Astrocyte of the hippocampus (primary cell): Measurements from ENCODE around the gene NINJ2.

Experiments used
- DNase-seq: peaks from one replicate; pipeline ENCODE4 v3.0.0; 2011; ENCODE audit warnings: low read depth, low spot score

The NINJ2 gene

DNA sequence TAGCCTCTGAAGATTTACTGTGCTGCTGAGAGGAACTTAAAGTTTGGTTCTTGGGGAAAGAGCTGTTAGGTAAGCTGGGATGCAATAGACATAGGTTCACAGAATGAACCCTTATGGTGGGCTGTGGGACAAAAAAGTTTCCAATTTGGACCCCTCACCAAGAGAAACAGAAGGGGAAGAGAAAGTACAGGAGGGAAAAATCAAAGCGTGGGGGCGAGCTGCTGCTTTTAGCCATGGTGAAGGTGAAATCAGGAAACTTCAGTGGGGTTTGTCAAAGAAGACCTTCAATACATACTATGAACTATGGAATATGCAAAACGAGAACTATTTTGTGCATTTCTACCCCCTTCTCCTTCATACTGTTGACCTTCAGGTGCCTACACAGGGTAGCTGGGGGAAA is 10.6 kb upstream of the NINJ2 start:
- DNase-seq, result no peak

DNA sequence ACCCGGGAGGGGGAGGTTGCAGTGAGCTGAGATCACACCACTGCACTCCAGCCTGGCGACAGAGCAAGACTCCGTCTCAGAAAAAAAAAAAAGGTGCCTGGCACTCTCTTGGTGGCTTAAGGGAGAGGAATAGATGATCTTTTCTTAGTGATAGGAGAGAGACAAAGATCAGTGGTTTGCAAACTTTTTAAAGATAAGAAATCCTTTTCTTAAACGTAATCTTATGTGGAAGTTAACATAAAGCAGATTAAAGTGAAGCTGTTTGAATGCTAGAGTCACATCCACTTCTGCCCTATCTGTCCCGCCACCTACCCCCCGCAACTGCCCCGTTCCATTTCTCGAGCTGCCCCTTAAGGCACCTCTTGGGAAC is 6.3 kb upstream of the NINJ2 start:
- no peak for DNase-seq

DNA sequence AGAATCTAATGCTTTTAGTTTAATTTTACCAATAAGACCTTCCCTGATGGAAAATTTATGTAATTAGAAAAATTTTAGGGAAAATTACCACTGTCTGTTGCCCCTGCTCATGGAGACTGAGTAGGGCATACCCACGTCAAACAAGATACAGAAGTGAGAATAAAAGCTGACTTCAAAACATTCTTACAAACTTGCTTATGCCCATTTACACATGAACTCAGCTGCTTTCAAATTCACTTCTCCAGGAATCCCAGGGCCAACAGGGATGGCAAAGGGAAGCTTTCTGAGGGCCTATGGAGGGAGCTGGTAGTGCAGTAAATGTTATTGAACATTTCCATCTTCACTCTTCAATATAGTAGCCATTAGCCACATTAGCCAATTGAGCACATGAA is 4.8 kb upstream of the NINJ2 start:
- DNase-seq, result no peak

DNA sequence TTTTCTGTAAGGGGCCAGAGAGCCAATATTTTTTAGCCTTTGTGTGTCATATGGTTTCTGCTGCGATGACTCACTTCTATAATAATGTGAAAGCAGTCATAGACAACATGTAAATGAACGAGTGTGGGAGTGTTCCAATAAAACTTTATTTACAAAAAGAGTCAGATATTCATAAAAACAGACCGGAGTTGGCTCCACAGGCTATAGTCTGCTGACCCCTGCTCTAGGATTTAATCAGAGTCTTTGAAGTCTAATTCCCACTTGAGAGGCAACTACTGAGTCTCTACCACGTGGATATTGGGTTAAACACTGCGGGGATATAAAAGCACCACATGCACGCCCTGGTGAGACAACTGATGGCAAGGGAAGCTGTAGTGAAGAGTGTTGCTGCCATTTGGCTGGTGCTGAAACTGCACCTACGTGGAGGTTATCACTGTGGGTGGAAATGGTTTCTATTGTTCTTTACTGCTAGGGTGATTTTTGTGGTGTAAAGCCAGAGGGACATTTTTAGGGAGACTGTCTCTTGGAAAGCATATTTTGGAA is 3.6 kb upstream of the NINJ2 start:
- peak; percentile 43 for DNase-seq

DNA sequence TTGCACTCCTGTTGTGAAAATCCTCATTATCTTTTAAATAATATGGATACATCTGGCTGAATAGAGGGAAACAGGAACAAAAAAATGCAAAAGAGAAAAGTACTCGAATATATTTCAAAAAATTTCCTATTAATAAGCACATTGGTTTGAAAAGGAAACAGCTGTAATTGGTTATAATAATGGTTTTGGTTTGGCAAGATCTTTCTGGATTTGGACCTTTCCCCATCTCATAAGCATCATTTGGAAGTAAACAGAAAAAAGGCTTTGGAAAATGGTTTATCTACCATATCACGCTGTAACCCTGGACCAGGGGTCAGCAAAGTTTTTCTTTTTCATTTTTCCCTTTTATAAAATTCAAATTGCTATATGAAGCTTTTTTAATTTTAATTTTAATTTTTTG is 2.8 kb upstream of the NINJ2 start:
- no peak for DNase-seq

DNA sequence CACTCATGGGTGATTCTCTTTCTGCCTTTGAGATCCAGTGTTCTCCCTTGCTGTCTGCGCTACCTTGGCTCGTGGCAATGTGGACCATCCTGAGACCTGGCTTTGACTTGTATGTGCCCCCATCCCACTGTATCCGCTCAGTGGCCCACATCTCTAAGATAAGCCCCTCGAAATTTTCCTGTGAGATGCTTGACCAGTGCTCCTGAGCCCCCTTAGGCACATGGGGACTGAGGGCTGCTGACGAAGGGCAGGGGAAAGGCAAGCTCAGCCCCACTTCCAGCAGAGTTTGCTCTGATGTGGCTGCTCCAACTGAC is 1.5 kb upstream of the NINJ2 start:
- DNase-seq, result no peak

DNA sequence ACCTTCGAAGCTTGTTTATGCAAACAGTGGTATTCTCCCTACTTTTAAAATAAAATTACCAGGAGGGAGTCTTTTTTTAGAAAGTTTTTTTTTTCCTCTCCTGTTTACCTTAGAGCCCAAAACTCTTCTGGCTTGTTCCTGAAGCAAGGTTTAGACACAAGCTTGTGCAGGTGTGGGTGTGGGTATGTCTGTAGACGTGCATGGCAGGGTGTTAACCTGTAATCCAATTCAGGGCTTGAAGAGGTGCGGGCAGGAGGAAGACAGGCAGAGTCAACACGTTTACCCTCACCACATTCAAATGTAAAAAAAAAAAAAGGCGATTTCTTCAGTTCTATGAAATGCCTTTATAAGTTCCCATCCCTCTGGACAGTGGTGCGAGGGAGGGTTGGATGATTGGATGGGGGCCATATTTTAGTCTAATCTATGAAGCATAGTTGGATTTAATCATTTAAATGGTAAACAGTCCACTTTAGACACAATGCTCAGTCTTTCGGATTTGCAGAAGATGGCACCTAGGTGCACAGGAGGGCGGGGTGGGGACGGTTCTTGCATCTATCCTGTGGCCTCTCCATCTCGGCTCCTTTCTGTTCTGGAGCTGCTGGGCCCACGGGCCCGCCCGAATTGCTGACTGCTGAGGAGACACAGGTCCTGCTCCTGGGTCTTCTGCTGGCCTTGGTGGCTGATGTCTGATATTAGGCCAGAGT is 982 bp upstream of the NINJ2 start:
- no peak for DNase-seq

DNA sequence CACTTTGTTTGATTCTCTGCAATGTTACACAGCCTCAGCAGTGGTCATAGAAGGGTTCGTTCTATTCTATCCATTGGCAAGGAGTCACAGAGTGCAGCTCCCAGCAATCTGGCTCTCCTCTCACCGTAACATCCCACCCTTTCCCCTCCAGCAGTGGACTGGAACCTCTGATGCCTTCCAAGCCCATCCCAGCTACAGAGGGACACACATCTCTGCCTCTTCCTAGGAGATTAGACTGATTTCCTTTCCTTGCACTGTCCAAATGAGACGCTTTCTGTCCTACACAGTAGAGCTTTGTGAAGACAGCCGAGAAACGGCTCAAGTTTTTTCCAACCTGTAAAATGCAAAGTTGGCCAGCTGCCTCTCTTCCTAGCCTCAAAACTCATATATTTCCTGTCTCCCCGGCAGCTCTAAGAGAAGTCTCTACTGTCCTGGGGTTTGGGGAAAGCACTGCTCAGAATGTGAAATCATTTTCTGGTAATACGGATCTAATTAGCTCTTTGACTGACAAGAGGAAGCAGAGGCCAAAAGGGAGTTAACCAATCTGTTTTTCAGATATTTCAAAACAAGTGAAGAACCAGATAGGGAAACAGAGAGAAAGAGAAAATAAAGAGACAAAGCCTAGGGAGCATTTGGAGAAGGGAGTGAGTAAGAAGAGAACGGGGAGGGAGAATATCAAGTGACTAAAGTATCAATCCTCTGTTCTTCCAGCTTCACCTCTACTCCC is 516 bp downstream of the NINJ2 start:
- peak; percentile 25 for DNase-seq

DNA sequence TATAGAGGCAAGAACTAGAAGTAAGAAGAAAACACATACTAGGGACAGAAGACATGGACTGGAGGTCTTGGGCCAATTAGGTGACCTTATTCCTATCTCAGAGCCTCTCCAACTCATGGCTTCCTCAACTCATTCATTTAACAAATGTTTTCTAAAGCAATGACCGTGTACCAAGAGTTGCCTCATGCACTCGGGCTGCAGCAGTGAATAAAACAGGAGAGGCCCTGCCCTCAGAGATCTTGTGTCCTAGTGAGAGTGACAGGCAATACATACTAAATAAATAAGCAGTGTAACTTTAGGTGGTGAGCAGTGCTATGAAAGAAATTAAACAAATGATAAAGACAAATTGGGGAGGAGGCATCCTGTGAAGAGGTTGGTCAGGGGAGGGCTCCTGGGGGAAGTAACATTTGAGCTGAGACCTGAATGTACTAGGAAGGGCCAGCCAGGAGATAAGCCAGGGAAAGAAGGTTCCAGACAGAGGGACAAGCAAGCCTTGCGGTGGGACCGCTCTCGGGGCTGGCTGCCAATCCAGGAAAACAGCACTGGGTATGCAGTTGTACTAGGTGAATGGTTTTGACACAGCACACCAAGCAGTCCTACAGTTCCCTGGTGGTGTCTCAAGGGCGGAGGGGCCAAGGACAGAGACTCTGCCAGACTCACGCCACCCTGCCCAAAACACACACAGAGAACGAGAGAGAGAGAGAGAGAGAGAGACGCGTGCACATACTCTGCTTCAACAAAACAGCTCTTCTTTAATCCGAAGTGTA is 1.3 kb downstream of the NINJ2 start:
- no peak for DNase-seq

DNA sequence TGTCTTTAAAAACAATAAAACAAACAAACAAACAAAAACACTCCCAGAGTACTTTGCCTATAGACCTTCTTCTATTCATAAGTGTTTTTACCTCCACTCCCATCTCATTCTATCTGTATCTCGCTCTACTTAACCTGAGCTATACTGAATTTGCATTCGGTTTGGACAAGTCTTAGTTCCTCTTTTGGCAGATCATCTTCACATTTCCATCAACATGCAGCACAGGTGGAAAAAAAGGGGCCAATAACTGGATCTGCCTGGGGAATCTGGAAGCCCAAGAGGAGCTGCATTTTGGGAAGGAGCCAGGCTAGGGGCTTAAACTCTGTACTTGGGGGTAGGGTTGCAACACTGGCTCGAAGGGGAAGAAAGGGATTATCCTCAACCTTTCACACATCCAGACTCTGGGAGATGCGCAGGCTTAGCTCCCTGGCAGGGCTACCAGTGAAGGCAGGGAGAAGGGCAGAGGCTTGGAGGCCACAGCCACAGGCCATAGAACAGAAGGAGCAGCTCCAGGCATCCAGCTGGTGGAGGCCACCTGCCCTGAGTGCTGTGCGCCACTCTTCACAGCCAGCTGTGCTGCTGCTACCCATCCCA is 4.1 kb downstream of the NINJ2 start:
- no peak for DNase-seq

DNA sequence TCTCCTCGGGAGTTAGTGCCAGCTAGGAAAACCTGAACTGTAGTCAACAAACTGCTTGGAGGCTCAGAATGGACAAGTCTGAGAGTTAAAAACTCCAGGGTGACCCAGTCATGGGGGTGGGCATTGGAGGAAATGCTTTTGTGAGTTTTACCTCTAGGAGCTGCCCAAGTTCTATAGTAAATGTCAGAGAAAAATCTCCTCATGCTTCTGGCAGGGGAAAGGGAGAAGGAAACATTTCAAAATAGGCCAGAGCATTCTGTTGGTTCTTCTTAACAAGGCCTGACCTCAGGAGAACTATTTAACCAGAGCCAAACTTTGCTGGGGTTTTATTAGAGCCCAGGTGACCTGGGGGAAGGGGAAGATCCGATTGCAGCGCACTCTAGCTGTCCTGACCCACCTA is 12.3 kb downstream of the NINJ2 start:
- no peak for DNase-seq

DNA sequence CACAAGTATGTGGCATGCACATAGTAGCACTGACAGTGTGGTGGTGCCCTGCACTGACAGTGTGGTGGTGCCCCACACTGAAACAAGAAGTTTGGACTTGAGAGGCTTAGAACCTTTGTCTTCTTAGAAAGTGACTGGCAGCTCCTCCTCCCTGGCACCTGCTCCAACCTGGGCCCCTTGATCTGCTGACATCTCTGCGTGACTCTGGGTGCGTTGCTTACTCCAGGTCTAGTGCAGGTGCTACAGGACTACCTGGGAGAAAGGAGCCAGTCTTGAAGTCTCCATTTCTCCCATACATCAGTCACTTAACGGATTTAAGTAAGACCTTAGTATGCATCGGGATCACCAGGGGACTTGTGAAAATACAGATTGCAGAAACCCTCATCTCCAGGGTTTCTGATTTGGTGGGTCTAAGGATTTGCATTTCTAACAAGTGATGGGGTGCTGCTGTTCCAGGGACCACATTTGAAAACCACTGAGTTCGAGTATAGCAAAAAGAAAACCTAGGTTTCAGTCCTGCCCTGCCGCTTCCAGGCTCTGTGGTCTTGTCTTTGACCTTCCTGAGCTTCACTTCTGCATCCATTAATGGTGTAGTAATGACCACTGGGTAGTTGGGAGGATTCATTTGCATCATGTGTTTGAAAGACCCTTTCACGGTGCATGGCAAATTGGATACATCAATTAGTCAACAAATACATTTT is 15.7 kb downstream of the NINJ2 start:
- no peak for DNase-seq

DNA sequence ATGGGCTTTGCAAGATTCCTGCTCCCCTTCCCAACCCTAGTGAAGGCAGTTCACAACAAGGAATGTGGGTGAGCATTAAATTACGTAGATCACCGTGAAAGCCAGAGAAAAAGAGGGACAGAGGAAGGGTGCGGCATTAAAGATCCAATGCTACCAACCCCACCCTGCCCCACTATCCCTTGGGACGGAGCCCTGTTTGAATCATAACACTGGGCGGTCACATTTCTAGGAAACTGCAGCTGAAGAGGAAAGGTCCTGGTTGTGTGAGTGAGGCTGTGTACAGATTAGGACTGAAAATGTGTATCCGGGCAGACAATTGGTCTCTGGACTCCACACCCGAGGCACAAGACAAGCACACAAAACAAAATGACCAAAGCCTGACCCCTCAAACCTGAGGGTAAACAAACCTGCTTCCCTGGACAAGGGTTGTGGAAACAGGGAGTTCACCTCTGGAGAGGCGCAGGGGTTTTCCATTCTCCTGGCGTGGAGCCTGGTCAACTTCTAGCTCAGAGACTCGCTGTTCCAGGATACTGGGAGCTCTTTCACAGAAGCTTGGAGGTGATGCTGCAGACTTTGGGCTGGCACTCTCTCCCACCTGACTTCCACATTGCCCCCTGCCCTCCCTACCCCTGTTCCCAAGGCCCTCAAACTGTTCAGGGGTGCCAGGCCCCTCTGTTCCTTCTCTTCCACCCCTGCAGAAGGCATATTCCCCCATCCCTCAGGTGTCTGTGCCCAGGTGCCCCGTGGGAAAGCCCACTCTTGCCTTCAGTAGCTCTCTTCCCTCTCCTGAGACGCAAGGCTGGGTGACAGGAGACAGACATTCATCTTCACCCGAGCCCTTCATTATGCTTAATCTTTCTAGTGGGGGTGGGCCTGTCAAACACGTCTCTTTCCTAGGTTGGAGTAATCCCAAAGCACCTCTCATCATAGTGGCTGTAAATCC is 16.5 kb downstream of the NINJ2 start:
- no peak for DNase-seq

DNA sequence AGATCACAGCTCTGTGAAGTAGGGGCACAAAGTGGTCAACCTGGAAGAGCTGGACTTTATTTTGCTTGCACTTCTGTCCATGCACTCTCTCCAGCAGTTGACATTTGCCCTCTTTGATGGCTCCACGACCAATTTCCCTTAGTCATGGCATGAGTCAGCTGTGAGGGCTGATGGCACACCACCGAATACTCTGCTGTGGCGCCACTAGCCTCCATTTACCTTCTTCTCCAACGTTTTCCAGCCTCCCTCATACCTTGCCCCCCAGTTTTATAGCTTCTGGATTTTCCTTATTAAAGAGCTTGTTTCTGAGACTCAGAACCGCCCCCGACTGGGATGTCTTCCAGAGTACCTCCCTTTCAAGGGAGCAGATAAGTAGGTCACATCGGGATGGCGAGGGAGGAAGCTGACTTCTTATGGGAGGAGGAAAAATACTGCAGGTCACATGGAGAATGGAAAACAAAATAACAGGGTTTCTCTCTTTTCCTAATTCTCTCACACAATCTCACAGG is 17.6 kb downstream of the NINJ2 start:
- DNase-seq, result peak; percentile 29

DNA sequence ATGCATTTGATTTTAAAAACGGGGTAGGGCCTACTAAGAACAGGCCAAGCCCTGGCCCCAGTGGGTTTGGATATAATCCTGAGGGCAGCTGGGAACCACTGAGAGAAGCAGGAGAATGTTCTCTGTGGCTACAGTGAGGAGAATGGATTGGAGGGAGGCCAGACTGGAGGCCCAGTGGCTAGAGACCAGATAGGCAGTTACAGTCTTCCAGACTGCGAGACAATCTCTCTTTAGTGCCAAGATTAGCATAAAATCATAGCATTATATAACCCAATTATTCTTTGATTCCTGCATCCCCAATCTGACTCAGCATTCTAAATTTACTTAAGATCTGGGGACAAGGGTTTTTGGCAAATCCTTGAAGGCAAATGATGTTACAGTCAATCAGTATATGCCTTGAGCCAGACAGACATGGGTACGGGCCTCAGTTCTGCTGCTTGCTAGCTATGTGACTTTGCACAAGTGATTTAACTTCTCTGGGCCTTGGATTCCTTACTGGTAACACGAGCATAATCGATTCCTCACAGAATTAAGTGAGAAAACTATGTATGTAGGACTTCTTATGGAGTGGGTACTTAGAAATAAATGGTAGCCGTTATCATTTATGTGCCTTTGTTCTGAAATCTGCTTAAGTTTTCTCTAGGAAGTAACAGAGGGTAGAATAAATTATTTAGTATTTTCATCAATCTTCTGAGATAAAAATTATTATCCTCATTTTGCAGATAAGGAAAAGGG is 18.3 kb downstream of the NINJ2 start:
- DNase-seq, result peak; percentile 57

DNA sequence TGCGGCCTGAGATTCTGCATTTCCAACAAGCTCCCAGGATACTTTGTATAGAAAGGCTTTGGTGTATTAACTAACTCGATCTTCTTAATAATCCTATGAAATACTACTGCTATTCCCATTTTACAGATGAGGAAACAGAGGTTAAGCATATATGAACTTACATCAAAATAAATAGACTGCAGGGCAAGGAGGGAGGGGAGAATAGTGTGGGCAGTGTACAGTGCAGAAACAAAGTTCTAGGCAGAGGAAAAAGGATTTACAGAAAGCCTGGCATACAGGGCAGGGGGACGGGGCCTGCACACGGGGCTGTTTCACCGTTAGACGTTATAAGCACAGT is 19.0 kb downstream of the NINJ2 start:
- DNase-seq, result no peak

DNA sequence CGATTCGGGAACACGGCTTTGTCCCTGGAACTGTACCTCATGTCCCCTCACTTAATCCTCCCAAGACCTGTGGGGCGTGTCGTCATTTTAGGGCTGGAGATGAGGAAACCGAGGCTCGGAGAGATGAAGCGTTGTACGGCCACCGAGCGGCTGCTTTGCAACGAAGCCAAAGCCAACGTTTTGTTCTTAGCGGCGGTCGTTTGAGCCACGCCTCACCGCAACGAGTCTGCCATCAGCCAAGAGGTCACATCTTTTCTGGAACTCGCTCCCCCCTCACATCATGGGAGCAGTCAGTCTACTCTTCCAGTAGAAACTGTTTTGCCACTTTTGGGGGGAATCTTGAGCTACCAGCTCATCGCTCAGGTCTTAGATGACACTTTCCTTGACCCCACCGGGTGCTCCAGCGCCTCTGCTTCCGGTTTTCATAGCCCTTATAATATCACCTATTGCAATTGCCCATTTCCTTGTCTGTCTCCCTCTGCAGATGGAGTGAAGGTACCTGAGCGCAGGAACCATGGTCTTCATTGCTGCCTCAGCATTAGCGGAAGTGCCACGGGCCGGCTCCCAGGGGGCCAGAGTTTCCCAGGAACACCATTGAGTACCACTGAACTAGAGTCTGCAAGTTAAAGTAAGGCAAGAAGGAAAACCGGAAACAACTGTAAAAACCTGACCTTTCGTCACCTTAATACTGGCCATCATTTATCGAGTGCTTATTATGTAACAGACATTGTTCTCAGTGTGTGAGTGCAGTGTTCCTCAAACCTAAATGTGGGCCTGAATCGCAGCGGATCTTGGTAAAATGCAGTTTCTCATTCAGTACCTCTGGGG is 19.6 kb downstream of the NINJ2 start:
- no peak for DNase-seq

DNA sequence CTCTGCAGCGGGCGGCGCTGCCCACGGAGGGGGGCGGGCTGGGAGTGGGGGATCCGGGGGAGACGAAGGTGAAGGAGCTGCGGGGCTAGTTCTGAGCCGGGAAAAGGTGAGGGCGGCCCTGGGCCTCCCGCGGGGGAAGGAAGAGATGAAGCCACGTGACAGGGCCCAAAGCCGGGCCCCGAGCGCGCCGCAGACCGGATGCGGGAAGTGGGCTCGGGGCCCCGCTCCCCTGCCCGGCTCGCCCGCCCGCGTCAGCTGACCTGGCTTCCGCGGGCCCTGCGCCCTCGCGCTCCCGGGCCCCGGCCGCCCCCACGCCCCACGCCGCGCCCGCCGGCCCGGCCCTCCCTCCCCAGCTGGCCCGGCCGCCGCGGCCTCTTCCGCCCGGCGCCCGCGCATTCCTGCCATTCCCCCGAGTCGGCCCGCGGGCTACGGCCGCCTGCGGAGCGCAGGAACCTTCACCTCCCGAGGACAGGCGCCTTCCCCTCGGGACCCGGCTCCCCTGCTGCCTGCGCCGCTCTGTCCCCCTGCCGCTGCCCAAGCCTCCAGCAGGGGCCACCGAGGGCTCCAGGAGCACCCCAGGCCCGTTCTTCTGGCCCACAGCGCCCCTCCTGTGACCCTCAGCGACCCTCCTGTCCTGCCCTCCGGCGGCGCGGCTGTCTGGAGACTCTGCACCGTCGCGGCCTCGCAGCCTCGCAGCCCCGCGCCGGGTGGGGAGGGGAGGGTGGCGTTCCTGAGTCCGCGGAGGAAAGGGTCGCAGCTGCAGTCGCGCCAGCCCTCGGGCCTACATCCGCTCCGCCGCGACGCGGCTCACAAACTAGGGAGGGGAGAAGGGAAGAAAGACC is 20.4 kb downstream of the NINJ2 start:
- peak; percentile 90 for DNase-seq
